RWPE2 (cell line): ENCODE results near the gene NAALADL2.

ENCODE experiments used
- ATAC-seq: fragments of 200-7000 bp; cut with Tn5 transposase; 3 replicates; pipeline ENCODE4 v1.9.1; 2021; ENCODE audit warnings: low read depth
- DNase-seq: peaks from one replicate; pipeline ENCODE4 v3.0.0-alpha.2; 2020; ENCODE audit warnings: low spot score
- H3K27ac ChIP-seq: fragments of 450-650 bp; 2 replicates; pipeline ENCODE4 v1.5.1; 2017; ENCODE audit warnings: mild to moderate bottlenecking; ENCODE audit not compliant: poor library complexity, severe bottlenecking
- H3K27me3 ChIP-seq: fragments of 250-450 bp; sonication (Bioruptor Pico); 2 replicates; pipeline ENCODE4 v1.5.1; 2021; ENCODE audit warnings: mild to moderate bottlenecking, moderate library complexity; ENCODE audit not compliant: insufficient read depth, poor library complexity, severe bottlenecking
- H3K36me3 ChIP-seq: fragments of 250-450 bp; sonication (Bioruptor Pico); 2 replicates; pipeline ENCODE4 v1.5.1; 2020; ENCODE audit warnings: low read depth, mild to moderate bottlenecking, moderate library complexity
- H3K4me1 ChIP-seq: fragments of 250-450 bp; sonication (Bioruptor Pico); 2 replicates; pipeline ENCODE4 v1.5.1; 2021; ENCODE audit warnings: mild to moderate bottlenecking, moderate library complexity; ENCODE audit not compliant: insufficient read depth, poor library complexity, severe bottlenecking
- H3K4me3 ChIP-seq: fragments of 250-450 bp; sonication (Bioruptor Pico); 2 replicates; pipeline ENCODE4 v1.5.1; 2021; ENCODE audit warnings: mild to moderate bottlenecking, moderate library complexity; ENCODE audit not compliant: severe bottlenecking
- H3K9me3 ChIP-seq: fragments of 250-450 bp; sonication (Bioruptor Pico); 2 replicates; pipeline ENCODE4 v1.5.1; 2021; ENCODE audit warnings: mild to moderate bottlenecking, moderate library complexity; ENCODE audit not compliant: severe bottlenecking
- CTCF ChIP-seq: fragments of 450-650 bp; IDR thresholded peaks from one replicate; pipeline ENCODE4 v1.5.1; 2017; ENCODE audit warnings: mild to moderate bottlenecking, moderate library complexity; ENCODE audit not compliant: poor library complexity, severe bottlenecking

NAALADL2 gene

DNA sequence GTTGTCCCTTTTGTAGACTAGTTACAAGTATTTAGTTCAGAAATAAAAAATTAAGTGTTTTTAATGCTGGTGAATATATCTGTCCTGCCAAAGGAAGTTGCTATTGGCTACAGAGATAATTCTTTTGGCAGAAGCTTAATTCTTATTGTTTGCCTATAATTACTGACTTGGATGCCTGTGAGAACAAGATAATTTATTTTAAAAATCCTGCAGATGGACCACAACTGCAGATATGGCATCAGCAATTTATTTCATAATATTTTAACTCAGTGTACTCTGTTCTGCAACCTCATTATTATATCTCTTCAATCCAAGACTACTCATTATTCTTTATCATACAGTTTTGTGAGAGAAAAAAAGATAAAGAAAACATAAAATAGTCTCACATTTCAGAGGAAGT, 789.8 kb downstream of the NAALADL2 start:
- DNase-seq (no peak), ATAC-seq (no peak)
- no peak for TF ChIP-seq CTCF
- Histone ChIP-seq H3K27ac (no peak overlapping the region), H3K4me3 (no peak overlapping the region), H3K36me3 (no peaks in the 10 kb centered on the region), H3K9me3 (no peaks in the 10 kb centered on the region), H3K27me3 (peaks cover 4% of the 10 kb centered on the region), H3K4me1 (no peaks in the 10 kb centered on the region)

DNA sequence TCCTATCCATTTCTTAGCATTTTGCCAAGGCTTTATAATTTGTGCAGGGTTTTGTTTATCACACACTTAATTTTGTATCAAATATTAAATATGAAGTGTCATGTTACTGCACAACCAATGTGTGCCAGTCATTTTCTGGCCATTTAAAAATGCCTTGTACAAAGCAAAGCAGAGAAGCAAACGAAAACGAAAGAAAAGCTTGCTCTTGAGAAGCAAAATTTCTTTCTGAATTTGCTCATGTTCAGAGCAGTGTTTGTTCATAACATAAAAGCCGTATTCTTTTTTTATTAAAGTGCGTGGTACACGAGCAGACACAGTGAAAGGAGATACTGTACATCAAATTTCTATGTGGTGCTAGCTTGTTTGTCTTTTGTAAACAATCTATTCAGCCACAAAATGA, 792.6 kb downstream of the NAALADL2 start:
- TF ChIP-seq CTCF: no peak
- DNase-seq (no peak), ATAC-seq (no peak)

DNA sequence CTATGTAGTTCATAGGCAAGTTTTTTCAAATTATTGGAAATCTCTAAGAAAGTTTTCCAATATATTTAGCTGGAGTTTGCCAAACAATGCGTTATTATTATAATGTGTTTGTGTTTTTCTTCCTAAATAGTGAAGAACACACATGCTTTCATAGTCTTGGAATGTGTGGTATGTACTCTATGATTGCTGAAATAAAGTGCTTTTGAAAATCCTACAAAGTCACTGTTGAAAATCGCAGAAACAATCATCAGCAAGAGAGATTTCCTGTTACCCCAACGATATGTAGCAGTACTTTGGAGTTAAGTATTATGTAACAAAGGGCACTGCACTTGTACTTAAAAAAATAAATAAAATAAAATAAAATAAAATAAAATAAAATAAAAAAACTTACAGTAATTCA, 796.2 kb downstream of the NAALADL2 start:
- Histone ChIP-seq H3K27me3 (no peaks in the 10 kb centered on the region), H3K4me3 (no peak overlapping the region), H3K27ac (no peak overlapping the region), H3K9me3 (no peaks in the 10 kb centered on the region), H3K4me1 (no peaks in the 10 kb centered on the region), H3K36me3 (no peaks in the 10 kb centered on the region)
- ATAC-seq (no peak), DNase-seq (no peak)
- no peak for TF ChIP-seq CTCF

More for the DNA sequence above, 792.6 kb downstream of the NAALADL2 start:
- H3K27me3 ChIP-seq: peaks cover 4% of the 10 kb centered on the region
- H3K36me3 ChIP-seq: no peaks in the 10 kb centered on the region
- H3K4me1 ChIP-seq: no peaks in the 10 kb centered on the region
- no peak overlapping the region for H3K4me3 ChIP-seq
- H3K27ac ChIP-seq: no peak overlapping the region
- no peaks in the 10 kb centered on the region for H3K9me3 ChIP-seq

GRCh38 chr3:175656461-175656860, 797.3 kb downstream of the NAALADL2 start:
- Histone ChIP-seq H3K4me1 (no peaks in the 10 kb centered on the region), H3K4me3 (no peak overlapping the region), H3K27ac (no peak overlapping the region), H3K9me3 (no peaks in the 10 kb centered on the region), H3K27me3 (no peaks in the 10 kb centered on the region), H3K36me3 (no peaks in the 10 kb centered on the region)
- DNase-seq (no peak), ATAC-seq (no peak)
- TF ChIP-seq CTCF: no peak

GRCh38 chr3:175659670-175660350, 800.7 kb downstream of the NAALADL2 start:
- Histone ChIP-seq H3K27me3 (no peaks in the 10 kb centered on the region), H3K27ac (no peak overlapping the region), H3K4me1 (no peaks in the 10 kb centered on the region), H3K4me3 (no peak overlapping the region), H3K9me3 (no peaks in the 10 kb centered on the region), H3K36me3 (no peaks in the 10 kb centered on the region)
- DNase-seq (no peak), ATAC-seq (peak; percentile 48; the same call in 1 of the 3 replicates)
- TF ChIP-seq CTCF: no peak
